Measurements from ENCODE around the gene MAGEA1.
"Not testable (repeated sequence)": the region's sequence is repeated elsewhere in the genome, so short reads cannot be mapped to it uniquely, and the experiment has no call there.

MAGEA1 gene, protein sequence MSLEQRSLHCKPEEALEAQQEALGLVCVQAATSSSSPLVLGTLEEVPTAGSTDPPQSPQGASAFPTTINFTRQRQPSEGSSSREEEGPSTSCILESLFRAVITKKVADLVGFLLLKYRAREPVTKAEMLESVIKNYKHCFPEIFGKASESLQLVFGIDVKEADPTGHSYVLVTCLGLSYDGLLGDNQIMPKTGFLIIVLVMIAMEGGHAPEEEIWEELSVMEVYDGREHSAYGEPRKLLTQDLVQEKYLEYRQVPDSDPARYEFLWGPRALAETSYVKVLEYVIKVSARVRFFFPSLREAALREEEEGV

DNA sequence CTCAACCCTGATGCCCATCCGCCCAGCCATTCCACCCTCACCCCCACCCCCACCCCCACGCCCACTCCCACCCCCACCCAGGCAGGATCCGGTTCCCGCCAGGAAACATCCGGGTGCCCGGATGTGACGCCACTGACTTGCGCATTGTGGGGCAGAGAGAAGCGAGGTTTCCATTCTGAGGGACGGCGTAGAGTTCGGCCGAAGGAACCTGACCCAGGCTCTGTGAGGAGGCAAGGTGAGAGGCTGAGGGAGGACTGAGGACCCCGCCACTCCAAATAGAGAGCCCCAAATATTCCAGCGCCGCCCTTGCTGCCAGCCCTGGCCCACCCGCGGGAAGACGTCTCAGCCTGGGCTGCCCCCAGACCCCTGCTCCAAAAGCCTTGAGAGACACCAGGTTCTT, at the start of gene MAGEA1:
Gene MAGEA1, plus strand, starts transcription at position 154 of the 400 bp plus-strand sequence. CDS start 3,106 bp downstream, outside the sequence.
- no peaks in the 10 kb centered on the region for H3K4me1 ChIP-seq (ENCODE audit: insufficient read depth, low read length)
- H3K4me3 ChIP-seq (ENCODE audit: low read length) = no peak within 1 kb of the TSS
- no peaks in the 10 kb centered on the region for H3K36me3 ChIP-seq (ENCODE audit: insufficient read depth, low read length)
- H3K27me3 ChIP-seq (ENCODE audit: insufficient read depth, low read length) = peaks cover 7% of the 10 kb centered on the region
- no peaks in the 10 kb centered on the region for H3K9me3 ChIP-seq (ENCODE audit: low read length)
- H2AFZ ChIP-seq (ENCODE audit: low read depth, low read length) = no peak within 1 kb of the TSS

DNA sequence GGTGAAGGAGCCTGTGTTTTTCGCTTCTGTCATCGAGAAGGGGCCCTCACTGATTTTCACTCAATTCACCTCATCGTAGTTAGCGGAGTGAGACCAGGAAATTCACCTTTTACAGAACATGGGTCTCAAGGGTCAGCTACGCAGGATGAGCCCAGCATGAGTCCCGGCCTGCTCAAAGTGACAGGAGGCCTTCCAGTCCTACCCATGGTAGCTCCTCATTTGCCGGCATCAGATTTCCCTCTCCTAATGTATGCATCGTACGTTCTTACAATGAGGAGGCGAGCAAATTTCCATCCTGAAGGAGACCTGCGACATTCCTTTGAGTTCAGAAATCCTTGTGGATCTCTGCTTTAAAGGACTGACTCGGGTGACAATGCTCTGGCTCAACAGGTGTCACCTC, 46.2 kb upstream of the MAGEA1 start:
- not testable (repeated sequence) for H3K4me3 ChIP-seq (ENCODE audit: low read length); H3K27me3 ChIP-seq (ENCODE audit: insufficient read depth, low read length); H3K9me3 ChIP-seq (ENCODE audit: low read length); H3K36me3 ChIP-seq (ENCODE audit: insufficient read depth, low read length); H3K4me1 ChIP-seq (ENCODE audit: insufficient read depth, low read length); H2AFZ ChIP-seq (ENCODE audit: low read depth, low read length)

DNA sequence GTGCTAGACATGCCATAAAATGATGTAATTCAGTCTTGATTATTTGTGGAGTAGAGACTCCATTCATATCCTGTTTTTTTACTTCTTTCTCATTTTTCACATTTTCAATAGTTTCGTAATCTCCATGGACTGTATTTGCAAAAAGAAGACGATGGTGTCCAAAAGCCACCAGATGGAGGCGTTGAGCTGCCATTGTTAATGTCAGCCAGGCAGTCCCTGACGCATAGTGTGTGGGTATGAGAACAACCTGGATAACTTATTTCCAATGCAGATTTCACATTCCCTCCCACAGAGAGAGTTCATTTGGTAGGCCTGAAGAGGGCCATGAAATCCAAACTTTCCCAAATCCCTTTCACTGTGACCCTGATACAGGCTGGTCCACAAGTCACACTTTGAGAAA, 40.0 kb upstream of the MAGEA1 start:
- H3K27me3 ChIP-seq (ENCODE audit: insufficient read depth, low read length); H3K4me3 ChIP-seq (ENCODE audit: low read length); H3K4me1 ChIP-seq (ENCODE audit: insufficient read depth, low read length): not testable (repeated sequence)

DNA sequence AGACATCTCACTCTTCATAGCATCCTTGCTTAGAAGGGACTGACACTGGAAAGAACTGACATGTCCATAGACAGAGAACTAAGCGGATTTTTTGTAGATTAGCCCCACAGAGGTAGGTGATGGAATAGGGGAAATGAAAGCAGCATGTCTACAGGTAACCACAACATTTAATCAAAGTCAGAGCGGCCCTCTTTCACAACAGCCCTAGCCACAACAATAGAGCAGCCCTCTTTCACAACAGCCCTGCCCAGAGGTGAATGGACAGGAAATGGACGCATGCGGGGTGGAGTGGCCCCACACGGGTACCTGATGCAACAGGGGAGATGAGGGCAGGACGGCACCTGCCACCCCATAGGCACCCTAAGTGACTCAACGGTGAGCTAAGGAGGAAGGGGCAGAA, 32.8 kb upstream of the MAGEA1 start:
- H3K4me1 ChIP-seq (ENCODE audit: insufficient read depth, low read length); H2AFZ ChIP-seq (ENCODE audit: low read depth, low read length); H3K9me3 ChIP-seq (ENCODE audit: low read length); H3K4me3 ChIP-seq (ENCODE audit: low read length); H3K27me3 ChIP-seq (ENCODE audit: insufficient read depth, low read length); H3K36me3 ChIP-seq (ENCODE audit: insufficient read depth, low read length): not testable (repeated sequence)

More for the DNA sequence above, 40.0 kb upstream of the MAGEA1 start:
- H3K9me3 ChIP-seq (ENCODE audit: low read length); H3K36me3 ChIP-seq (ENCODE audit: insufficient read depth, low read length); H2AFZ ChIP-seq (ENCODE audit: low read depth, low read length): not testable (repeated sequence)

DNA sequence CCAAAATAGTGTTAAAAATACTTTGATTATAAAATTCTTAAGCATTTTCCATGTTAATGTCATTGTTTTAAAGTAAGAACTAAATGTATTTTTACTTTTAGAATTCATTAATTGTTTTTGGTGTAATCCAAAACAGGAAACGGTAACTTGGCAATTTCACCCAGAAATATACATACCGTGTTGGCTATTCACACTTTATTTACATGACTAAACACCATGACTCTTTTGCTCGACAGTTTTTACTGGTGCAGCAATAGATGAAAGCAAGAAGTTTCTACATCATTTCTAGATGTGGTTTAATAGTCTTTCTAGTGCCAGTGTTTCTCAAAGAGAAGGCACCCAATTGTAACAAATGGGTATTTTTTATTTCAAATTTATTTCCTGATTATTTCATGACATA, 25.6 kb upstream of the MAGEA1 start:
- Histone ChIP-seq H3K4me3 (ENCODE audit: low read length) (no peak overlapping the region), H3K27me3 (ENCODE audit: insufficient read depth, low read length) (peaks cover 18% of the 10 kb centered on the region), H3K4me1 (ENCODE audit: insufficient read depth, low read length) (no peaks in the 10 kb centered on the region), H3K36me3 (ENCODE audit: insufficient read depth, low read length) (no peaks in the 10 kb centered on the region), H2AFZ (ENCODE audit: low read depth, low read length) (no peak overlapping the region), H3K9me3 (ENCODE audit: low read length) (no peaks in the 10 kb centered on the region)

DNA sequence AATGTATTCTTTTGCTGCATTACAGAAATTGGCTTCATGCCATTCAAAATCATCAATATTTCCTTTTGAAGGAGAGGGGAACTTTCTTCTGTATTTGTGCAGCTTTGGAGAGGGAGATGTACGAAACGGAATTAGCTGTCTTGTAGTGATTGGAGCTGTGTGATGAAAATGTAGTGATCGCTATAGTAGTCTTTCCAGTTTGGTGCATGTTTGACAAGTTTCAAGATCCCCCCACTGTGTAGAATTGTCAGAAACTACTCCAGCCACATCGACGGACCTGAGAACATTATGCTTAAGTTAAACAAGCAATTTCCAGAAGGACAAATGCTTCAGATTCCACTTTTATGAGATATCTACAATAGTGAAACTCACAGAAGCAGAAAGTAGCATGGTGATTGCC, 21.6 kb upstream of the MAGEA1 start:
- Histone ChIP-seq H2AFZ (ENCODE audit: low read depth, low read length) (no peak overlapping the region), H3K9me3 (ENCODE audit: low read length) (no peaks in the 10 kb centered on the region), H3K27me3 (ENCODE audit: insufficient read depth, low read length) (peaks cover 8% of the 10 kb centered on the region), H3K4me1 (ENCODE audit: insufficient read depth, low read length) (no peaks in the 10 kb centered on the region), H3K4me3 (ENCODE audit: low read length) (no peak overlapping the region), H3K36me3 (ENCODE audit: insufficient read depth, low read length) (no peaks in the 10 kb centered on the region)

DNA sequence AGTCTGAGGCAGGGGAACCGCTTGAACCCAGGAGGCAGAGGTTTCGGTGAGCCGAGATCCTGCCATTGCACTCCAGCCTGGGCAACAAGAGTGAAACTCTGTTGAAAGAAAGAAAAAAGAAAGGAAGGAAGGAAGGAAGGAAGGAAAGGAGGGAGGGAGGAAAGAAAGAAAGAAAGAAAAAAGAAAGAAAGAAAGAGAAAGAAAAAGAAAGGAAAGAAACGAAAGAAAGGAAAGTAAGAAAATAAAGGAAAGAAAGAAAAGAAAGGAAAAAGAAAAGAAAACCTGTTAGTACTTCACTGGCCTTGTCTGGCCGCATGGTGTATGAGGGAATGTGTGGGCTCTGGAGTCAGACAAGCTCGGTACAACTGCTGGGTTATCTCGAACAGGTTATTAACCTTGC, 20.8 kb upstream of the MAGEA1 start:
- H3K27me3 ChIP-seq (ENCODE audit: insufficient read depth, low read length) = peaks cover 7% of the 10 kb centered on the region
- no peak overlapping the region for H3K4me3 ChIP-seq (ENCODE audit: low read length)
- H2AFZ ChIP-seq (ENCODE audit: low read depth, low read length) = no peak overlapping the region
- no peaks in the 10 kb centered on the region for H3K4me1 ChIP-seq (ENCODE audit: insufficient read depth, low read length)
- H3K36me3 ChIP-seq (ENCODE audit: insufficient read depth, low read length) = no peaks in the 10 kb centered on the region
- no peaks in the 10 kb centered on the region for H3K9me3 ChIP-seq (ENCODE audit: low read length)

DNA sequence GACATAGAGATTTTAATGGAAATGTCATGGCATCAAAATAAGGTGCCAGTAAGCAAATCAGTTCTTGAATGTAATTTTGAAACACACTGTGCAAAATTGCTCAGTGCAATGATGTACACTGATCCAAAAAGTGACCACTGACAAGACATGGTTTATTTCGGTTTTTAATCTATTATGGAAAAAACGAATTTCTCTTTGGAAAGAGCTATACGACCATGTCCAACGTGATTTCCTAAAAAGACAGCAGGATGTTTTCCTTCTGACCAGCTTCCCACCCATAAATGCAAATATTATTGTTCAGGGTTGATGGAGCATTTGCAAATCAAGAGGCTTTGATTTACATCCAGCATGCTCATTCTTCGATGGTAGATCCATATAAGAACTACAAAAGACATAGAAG, 17.1 kb upstream of the MAGEA1 start:
- no peaks in the 10 kb centered on the region for H3K4me1 ChIP-seq (ENCODE audit: insufficient read depth, low read length)
- H2AFZ ChIP-seq (ENCODE audit: low read depth, low read length) = no peak overlapping the region
- H3K27me3 ChIP-seq (ENCODE audit: insufficient read depth, low read length) = peaks cover 4% of the 10 kb centered on the region
- no peak overlapping the region for H3K4me3 ChIP-seq (ENCODE audit: low read length)
- no peaks in the 10 kb centered on the region for H3K36me3 ChIP-seq (ENCODE audit: insufficient read depth, low read length)
- H3K9me3 ChIP-seq (ENCODE audit: low read length) = no peaks in the 10 kb centered on the region

DNA sequence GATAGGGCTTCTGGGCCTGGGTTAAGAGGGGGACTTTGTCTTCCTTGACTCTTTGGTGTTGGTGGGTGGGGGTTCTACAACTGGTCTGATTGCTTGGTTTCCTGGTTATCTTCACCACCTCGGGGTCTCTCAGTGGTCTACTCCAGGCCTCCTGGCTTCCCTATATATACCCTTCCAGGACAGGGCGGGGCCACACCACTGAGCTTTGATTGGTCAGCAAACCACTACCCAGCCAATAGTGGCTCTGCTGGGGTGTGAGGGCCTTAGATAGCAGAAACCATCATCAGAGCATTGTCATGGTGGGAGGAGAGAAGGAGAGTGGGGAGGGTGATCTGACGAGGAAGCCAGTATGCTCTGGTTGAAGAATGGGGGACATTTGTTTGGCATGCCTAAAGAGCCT, 14.4 kb upstream of the MAGEA1 start:
- no peak overlapping the region for H3K4me3 ChIP-seq (ENCODE audit: low read length)
- H3K9me3 ChIP-seq (ENCODE audit: low read length) = no peaks in the 10 kb centered on the region
- no peaks in the 10 kb centered on the region for H3K36me3 ChIP-seq (ENCODE audit: insufficient read depth, low read length)
- no peaks in the 10 kb centered on the region for H3K27me3 ChIP-seq (ENCODE audit: insufficient read depth, low read length)
- H3K4me1 ChIP-seq (ENCODE audit: insufficient read depth, low read length) = no peaks in the 10 kb centered on the region
- H2AFZ ChIP-seq (ENCODE audit: low read depth, low read length) = no peak overlapping the region

DNA sequence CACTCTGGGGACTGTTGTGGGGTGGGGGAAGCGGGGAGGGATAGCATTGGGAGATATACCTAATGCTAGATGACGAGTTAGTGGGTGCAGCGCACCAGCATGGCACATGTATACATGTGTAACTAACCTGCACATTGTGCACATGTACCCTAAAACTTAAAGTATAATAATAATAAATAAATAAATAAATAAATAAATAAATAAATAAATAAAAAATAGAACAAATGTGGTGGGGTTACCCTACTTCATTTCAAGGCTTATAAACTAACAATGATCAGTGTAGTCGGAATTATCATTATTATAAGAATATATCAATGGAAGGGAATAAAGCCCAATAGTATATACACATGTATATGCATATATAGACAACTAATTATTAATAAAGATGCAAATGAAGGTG, 10.7 kb upstream of the MAGEA1 start:
- H3K27me3 ChIP-seq (ENCODE audit: insufficient read depth, low read length); H3K36me3 ChIP-seq (ENCODE audit: insufficient read depth, low read length): not testable (repeated sequence)

DNA sequence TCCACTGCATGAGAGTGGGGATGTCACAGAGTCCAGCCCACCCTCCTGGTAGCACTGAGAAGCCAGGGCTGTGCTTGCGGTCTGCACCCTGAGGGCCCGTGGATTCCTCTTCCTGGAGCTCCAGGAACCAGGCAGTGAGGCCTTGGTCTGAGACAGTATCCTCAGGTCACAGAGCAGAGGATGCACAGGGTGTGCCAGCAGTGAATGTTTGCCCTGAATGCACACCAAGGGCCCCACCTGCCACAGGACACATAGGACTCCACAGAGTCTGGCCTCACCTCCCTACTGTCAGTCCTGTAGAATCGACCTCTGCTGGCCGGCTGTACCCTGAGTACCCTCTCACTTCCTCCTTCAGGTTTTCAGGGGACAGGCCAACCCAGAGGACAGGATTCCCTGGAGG, 2.7 kb downstream of the MAGEA1 start:
- H3K9me3 ChIP-seq (ENCODE audit: low read length) = no peaks in the 10 kb centered on the region
- peaks cover 13% of the 10 kb centered on the region for H3K27me3 ChIP-seq (ENCODE audit: insufficient read depth, low read length)
- no peaks in the 10 kb centered on the region for H3K4me1 ChIP-seq (ENCODE audit: insufficient read depth, low read length)
- H2AFZ ChIP-seq (ENCODE audit: low read depth, low read length) = no peak overlapping the region
- H3K4me3 ChIP-seq (ENCODE audit: low read length) = no peak overlapping the region
- no peaks in the 10 kb centered on the region for H3K36me3 ChIP-seq (ENCODE audit: insufficient read depth, low read length)

More for the DNA sequence above, 10.7 kb upstream of the MAGEA1 start:
- not testable (repeated sequence) for H3K4me1 ChIP-seq (ENCODE audit: insufficient read depth, low read length); H2AFZ ChIP-seq (ENCODE audit: low read depth, low read length); H3K4me3 ChIP-seq (ENCODE audit: low read length); H3K9me3 ChIP-seq (ENCODE audit: low read length)

DNA sequence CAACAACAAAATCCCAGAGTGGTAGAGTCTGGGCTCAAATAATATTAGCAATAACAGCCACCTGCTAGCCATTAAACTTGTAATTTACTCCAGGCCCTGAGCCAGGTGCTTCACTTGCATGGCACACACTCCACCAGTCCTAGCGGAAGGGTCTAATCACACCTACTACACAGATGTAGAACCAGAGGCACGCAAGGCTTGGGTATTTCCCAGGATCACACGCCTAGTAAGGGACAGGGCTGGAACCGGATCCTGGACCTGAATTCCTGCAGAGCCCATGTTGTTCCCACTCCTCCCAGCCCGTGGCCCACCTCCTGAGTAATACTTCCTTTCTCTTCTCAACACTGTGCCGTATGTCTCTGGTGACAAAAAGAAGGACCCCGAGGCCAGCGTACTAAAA, 5.7 kb downstream of the MAGEA1 start:
- Histone ChIP-seq H3K4me1 (ENCODE audit: insufficient read depth, low read length) (no peaks in the 10 kb centered on the region), H3K9me3 (ENCODE audit: low read length) (no peaks in the 10 kb centered on the region), H3K27me3 (ENCODE audit: insufficient read depth, low read length) (peaks cover 13% of the 10 kb centered on the region), H2AFZ (ENCODE audit: low read depth, low read length) (no peak overlapping the region), H3K4me3 (ENCODE audit: low read length) (no peak overlapping the region), H3K36me3 (ENCODE audit: insufficient read depth, low read length) (no peaks in the 10 kb centered on the region)

DNA sequence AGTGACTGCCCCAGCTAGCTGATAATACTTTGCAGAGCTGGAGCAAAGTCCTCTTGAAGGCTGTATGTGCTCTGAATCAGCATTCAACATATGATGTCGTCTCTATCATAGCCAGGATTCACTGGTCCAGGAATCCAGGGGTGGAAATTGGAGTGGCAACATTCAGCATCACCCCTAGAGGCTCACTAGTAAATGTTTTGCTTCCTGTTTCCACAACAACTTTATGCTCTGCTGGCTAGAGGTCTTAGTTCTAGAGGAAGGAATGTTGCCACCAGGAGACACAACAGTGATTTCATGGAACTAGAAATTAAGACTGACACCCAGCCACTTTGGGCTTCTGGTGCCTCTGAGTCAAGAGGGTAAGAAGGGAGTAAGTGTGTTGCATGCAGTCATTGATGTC, 11.3 kb downstream of the MAGEA1 start:
- Histone ChIP-seq H3K4me1 (ENCODE audit: insufficient read depth, low read length) (no peaks in the 10 kb centered on the region), H3K9me3 (ENCODE audit: low read length) (no peaks in the 10 kb centered on the region), H3K27me3 (ENCODE audit: insufficient read depth, low read length) (peaks cover 9% of the 10 kb centered on the region), H2AFZ (ENCODE audit: low read depth, low read length) (no peak overlapping the region), H3K36me3 (ENCODE audit: insufficient read depth, low read length) (no peaks in the 10 kb centered on the region), H3K4me3 (ENCODE audit: low read length) (no peak overlapping the region)

DNA sequence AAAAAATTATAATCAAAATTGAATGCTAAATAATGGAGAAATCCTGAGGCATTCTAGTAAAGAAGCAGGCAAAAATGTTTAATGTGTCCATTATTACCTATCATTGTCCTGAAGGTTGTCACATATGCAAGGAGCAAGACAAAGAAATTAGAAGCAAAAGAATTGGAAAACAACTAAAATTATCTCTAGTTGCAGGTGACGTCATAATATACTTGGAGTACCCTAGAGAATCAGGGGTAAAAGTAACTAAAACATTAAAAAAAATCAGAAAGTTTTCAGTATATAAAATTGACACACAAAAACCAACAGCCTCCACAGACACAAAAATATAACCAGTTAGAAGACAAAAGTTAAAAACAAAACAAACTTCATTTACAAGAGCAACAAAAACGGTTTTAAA, 21.4 kb downstream of the MAGEA1 start:
- H3K9me3 ChIP-seq (ENCODE audit: low read length) = no peaks in the 10 kb centered on the region
- no peak overlapping the region for H3K4me3 ChIP-seq (ENCODE audit: low read length)
- H3K36me3 ChIP-seq (ENCODE audit: insufficient read depth, low read length) = no peaks in the 10 kb centered on the region
- H3K27me3 ChIP-seq (ENCODE audit: insufficient read depth, low read length) = peaks cover 25% of the 10 kb centered on the region
- no peaks in the 10 kb centered on the region for H3K4me1 ChIP-seq (ENCODE audit: insufficient read depth, low read length)
- H2AFZ ChIP-seq (ENCODE audit: low read depth, low read length) = no peak overlapping the region

All from neuron (in vitro differentiated cells).